ENCODE data around the gene EFTUD2.

GRCh38 chr17:44918006-44918405 is 18.8 kb upstream of the EFTUD2 start:
- TF ChIP-seq, protein P1, sequence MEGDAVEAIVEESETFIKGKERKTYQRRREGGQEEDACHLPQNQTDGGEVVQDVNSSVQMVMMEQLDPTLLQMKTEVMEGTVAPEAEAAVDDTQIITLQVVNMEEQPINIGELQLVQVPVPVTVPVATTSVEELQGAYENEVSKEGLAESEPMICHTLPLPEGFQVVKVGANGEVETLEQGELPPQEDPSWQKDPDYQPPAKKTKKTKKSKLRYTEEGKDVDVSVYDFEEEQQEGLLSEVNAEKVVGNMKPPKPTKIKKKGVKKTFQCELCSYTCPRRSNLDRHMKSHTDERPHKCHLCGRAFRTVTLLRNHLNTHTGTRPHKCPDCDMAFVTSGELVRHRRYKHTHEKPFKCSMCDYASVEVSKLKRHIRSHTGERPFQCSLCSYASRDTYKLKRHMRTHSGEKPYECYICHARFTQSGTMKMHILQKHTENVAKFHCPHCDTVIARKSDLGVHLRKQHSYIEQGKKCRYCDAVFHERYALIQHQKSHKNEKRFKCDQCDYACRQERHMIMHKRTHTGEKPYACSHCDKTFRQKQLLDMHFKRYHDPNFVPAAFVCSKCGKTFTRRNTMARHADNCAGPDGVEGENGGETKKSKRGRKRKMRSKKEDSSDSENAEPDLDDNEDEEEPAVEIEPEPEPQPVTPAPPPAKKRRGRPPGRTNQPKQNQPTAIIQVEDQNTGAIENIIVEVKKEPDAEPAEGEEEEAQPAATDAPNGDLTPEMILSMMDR (IDR thresholded peaks at IDR 0.05): no peak
- no peak for TF ChIP-seq POLR2A (IDR thresholded peaks at IDR 0.05)
